Measurements from ENCODE around the gene PTER.

The PTER gene

DNA sequence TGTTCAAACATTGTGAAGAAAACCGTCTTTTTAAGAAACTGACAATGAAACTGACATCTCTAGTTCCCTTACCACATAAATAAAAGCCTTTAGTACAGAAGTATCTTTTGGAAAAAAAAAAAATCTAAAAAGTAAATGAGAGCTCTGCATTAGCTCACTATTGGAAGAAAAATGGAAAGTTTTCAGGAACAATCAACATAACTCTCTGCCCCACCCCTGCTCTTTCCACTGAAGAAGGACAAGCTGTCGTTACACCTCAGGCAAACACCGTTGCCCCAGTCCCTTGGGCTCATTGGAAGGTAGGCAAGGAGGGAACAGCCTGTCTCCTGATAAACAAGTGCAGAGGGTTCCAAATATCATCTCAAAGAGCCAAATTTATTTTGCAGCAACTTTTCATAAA is 107.3 kb downstream of the PTER start:
- no peak for DNase-seq (ENCODE audit: low read depth)

GRCh38 chr10:16544591-16544990 is 107.8 kb downstream of the PTER start:
- DNase-seq (ENCODE audit: low read depth) = no peak

DNA sequence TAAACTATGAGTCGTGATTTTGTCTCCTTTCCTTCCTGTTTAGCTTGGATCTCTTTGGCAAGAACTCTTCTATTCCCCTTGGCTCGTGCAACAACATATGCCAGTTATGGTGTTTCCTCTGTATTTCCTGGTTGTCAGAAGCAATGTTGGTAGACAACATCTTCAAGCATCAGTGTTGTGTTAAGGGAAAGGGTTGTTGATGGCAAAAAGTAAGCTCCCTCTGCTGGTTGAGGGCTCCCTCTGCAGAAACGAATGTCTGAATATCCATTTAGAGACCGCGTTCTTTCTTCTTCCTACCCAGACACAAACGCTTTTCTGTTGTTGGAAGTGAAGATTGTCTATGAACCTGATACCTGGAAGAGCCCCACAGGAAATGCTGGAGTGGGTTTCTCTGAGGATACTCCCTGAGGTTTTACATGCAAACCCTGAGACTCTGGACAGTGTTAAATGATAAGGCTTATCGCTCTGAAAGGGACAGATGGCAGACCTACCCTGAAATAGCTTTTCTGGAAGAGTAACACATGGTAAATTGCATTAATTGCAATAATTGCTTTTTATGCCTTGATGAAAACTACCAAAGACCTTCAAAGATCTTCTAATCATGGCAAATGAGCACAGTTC is 108.4 kb downstream of the PTER start:
- DNase-seq (ENCODE audit: low read depth) = no peak

- DNase-seq (ENCODE audit: low read depth) = no peak
Measured at GRCh38 chr10:16547973-16548372, 111.2 kb downstream of the PTER start.

DNA sequence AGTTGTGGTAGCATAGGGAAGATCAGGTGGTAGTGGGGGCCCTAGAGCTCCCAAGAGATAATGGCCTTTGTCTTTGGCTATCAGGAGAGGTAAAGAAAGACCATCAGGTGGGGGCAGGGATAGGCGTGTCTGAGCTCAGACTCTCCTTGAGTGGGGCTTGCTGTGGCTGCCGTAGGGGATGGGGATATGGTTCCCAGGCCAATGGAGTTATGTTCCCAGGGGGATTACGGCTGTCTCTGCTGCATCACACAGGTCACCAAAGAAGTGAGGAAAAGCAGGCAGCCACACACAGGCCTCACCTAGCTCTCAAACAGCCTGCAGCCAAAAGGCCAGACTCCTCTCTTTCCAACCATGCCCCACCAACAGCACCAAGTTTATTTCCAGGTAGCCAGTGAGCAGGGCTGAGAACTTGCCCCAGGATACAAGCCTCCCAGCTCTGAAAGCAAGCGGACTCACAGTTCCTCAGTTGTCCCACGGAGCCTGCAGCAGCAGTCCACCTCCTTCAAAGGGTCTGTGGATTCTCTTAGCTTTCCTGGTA is 122.5 kb downstream of the PTER start:
- no peak for DNase-seq (ENCODE audit: low read depth)

- DNase-seq (ENCODE audit: low read depth) = no peak
Measured at GRCh38 chr10:16562891-16563290, 126.1 kb downstream of the PTER start.

Data from T-helper 22 cell (primary cell).